ENCODE measurements around the gene GRK4.
"Not testable (repeated sequence)": the region's sequence is repeated elsewhere in the genome, so short reads cannot be mapped to it uniquely, and the experiment has no call there.

GRK4 gene

DNA sequence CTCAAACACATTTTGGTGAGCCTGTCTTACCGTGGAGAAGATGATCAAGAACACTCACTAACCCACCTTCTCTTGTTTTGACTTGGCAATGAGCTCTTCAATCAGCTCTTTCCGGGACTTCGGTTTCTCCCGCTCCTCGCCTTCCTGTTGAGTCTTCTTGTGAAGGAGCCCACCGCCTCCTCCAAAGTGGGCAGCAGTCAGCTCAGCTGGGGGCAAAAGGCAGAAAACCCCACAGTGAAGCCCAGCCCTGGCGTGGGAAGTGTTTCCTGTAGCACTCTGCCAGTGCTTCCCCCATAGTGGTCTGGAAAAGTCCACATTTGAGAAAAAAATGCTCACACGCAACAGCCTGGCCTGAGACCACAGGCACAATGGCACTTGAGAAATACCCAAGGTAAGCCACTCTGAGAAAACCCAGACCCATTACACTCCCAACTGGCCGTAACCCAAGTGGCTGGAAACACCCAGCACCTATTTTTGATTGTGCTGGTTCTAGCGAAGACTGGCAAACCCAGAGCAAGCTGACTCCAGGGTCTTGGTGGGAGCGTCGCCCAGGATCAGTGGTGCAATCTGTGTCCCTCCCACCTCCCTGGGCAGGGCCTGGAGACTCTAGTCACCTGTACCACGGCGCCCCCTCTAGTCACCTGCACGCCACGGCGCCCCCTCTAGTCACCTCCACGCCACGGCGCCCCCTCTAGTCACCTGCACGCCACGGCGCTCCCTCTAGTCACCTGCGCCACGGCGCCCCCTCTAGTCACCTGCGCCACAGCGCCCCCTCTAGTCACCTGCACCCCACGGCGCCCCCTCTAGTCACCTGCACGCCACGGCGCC is 8.8 kb upstream of the GRK4 start:
- peaks cover 99% of the 10 kb centered on the region for H3K36me3 Mint-ChIP-seq (ENCODE audit: low read depth)
- no peaks in the 10 kb centered on the region for H3K9me3 Mint-ChIP-seq
- peaks cover 3% of the 10 kb centered on the region for H3K4me1 Mint-ChIP-seq (ENCODE audit: low read depth)
- no peaks in the 10 kb centered on the region for H3K27me3 Mint-ChIP-seq
- H3K27ac Mint-ChIP-seq: no peak overlapping the region
- no peak overlapping the region for H3K4me3 Mint-ChIP-seq
- intact Hi-C loops (cut with micrococcal nuclease): no loop called here

DNA sequence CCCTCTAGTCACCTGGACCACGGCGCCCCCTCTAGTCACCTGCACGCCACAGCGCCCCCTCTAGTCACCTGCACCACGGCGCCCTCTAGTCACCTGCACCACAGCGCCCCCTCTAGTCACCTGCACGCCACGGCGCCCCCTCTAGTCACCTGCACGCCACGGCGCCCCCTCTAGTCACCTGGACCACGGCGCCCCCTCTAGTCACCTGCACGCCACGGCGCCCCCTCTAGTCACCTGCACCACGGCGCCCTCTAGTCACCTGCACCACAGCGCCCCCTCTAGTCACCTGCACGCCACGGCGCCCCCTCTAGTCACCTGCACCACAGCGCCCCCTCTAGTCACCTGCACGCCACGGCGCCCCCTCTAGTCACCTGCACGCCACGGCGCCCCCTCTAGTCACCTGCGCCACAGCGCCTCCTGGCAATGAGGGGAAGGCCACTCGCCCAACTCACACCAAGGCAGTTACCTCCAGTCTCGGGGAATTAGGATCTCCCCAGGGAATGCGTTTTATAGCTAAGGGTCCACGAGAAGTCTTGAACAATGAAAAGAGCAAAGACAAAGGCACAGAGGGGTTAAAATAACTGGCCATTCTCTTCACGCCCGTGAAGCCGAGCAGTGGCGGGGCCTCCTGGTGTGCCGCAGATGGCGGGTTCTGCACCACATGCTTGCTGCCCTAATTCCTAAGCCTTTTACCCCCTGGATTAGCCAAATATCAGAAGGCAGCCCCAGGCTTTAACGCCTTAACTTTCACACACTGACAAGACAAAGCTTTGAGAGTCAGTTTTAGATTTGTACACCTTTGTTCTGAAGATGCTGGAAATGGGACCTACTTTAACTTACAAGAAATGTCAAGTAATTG is 8.0 kb upstream of the GRK4 start:
- H3K9me3 Mint-ChIP-seq; H3K4me1 Mint-ChIP-seq (ENCODE audit: low read depth); intact Hi-C loops (cut with micrococcal nuclease); H3K27me3 Mint-ChIP-seq; H3K27ac Mint-ChIP-seq; H3K4me3 Mint-ChIP-seq: not testable (repeated sequence)
- H3K36me3 Mint-ChIP-seq (ENCODE audit: low read depth): peaks cover 95% of the 10 kb centered on the region

DNA sequence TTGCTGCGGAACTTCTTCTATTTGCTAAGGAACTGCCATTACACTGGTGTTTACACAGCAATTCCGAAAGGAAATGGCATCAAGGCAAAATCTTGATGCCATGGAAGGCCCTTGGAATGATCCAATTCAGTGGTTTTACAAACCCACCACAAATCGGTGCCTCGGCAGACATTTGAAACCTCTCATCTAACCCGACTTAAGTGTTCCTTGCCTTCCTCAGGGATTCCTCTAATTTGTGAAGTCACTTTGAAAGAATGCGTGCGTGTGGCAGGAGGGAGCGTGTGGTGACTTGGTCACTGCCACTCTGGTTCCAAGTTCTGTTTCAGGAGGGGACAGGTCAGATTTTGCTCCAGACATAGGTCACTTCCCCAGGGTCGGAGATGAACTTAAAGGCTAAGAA is 4.9 kb upstream of the GRK4 start:
- H3K36me3 Mint-ChIP-seq (ENCODE audit: low read depth): peaks cover 72% of the 10 kb centered on the region
- H3K27me3 Mint-ChIP-seq: no peaks in the 10 kb centered on the region
- no peak overlapping the region for H3K27ac Mint-ChIP-seq
- no peak overlapping the region for H3K4me3 Mint-ChIP-seq
- intact Hi-C loops (cut with micrococcal nuclease): no loop called here
- H3K9me3 Mint-ChIP-seq: no peaks in the 10 kb centered on the region
- H3K4me1 Mint-ChIP-seq (ENCODE audit: low read depth): peaks cover 18% of the 10 kb centered on the region

DNA sequence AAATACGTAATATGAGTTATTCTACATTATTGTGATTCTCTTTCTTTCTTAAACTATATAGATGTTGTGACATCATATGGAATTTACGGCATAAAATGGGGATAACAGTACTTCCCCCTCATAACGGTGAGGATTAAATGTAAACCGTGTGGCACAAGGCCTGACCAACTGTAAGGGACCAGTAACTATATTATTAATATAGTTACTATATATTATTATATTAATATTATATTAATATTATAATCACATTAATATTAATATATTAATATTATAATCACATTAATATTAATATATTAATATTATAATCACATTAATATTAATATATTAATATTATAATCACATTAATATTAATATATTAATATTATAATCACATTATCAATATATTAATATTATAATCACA is 2.9 kb upstream of the GRK4 start:
- peaks cover 57% of the 10 kb centered on the region for H3K36me3 Mint-ChIP-seq (ENCODE audit: low read depth)
- not testable (repeated sequence) for H3K27me3 Mint-ChIP-seq, H3K27ac Mint-ChIP-seq, H3K9me3 Mint-ChIP-seq, H3K4me3 Mint-ChIP-seq
- peaks cover 33% of the 10 kb centered on the region for H3K4me1 Mint-ChIP-seq (ENCODE audit: low read depth)
- intact Hi-C loops (cut with micrococcal nuclease): loop anchor here (10.0 kb wide), 1 partner anchor 114 kb away; the partner anchor contains the start of genes HTT and HTT-AS

DNA sequence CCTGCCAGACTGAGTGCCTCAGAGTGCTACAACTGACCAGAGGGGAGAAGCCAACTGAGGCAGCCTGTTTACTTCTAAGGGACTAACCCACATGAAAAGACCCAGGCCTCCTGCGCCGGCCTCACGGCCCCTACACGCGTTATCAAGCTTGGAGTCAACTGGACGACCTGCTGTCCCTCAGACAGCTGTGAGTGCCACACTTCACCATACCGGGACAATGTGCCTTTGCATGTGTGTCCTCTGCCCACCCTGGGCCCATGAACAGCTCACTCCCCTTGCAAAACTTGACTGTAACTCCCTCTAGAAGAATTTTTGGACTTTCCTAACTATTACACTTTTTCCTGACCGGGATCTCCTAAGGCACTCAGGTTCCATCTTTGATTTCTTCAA is 2.0 kb upstream of the GRK4 start:
- Mint-ChIP-seq H3K27ac (peak overlapping the region; percentile 94), H3K4me3 (peak overlapping the region; percentile 57), H3K9me3 (no peaks in the 10 kb centered on the region), H3K27me3 (peaks cover 4% of the 10 kb centered on the region), H3K36me3 (ENCODE audit: low read depth) (peaks cover 47% of the 10 kb centered on the region), H3K4me1 (ENCODE audit: low read depth) (peaks cover 39% of the 10 kb centered on the region)
- intact Hi-C loops (cut with micrococcal nuclease): loop anchor here (10.0 kb wide), 1 partner anchor 113 kb away; the partner anchor contains the start of genes HTT and HTT-AS

DNA sequence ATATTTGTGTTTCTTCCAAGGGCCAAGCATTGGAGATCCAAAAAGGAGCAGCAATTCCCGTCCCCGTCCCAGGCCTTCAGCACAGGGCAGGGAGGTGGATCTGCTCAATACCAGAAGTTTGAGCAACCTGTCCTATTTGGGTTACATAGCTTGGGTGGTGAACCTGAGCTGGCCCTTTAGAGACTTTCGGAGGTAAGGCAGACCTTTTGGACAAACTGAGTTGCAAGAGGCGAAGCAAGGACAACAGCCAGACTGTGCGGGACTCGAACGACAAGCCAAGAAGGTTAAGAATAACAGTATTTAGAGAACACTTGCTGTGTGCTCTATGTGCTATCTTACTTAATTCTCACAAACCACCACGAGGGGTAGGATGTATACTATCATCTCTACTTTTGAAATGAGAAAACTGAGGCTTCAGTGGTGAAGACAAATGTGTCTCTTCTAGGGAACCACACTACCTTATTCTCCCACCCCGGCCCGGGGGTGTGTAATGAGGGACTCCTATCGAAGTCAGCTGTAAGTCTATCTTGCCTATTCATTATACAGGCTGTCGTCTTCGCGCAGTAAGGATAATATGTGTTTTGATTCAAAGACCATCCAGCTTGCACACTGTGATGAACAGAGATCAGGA is 1.4 kb upstream of the GRK4 start:
- Mint-ChIP-seq H3K4me3 (peak overlapping the region; percentile 93), H3K9me3 (no peaks in the 10 kb centered on the region), H3K4me1 (ENCODE audit: low read depth) (peaks cover 39% of the 10 kb centered on the region), H3K36me3 (ENCODE audit: low read depth) (peaks cover 42% of the 10 kb centered on the region), H3K27me3 (peaks cover 4% of the 10 kb centered on the region), H3K27ac (peak overlapping the region; percentile 94)
- intact Hi-C loops (cut with micrococcal nuclease): loop anchor here (10.0 kb wide), 1 partner anchor 113 kb away; the partner anchor contains the start of genes HTT and HTT-AS

DNA sequence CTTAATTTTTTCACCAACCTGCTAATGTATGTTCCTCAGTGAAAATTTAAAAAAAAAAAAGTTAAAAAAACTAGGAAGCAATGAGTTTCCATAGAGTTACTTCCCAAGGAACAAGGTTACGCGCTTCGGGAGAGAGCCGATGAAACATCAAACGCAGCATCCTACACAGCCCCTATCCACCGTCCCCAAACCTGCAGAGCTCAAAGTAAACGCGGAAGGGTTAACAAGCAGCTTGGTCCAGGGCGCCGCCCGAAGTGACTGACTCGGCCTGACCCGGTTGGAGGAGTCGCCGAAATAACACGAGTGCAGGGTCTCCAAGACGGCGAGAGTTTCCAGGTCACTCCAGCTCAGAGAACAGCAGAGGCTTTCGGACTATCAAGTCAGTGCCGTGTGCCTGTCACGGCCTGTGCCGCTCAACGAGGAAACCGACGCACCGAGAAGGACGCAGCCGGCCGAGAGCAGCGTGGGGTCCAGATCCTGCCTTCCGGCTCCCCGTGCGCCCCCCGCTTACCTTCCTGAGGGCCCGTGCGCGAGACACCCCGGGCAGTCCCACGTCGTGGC is 677 bp upstream of the GRK4 start:
- H3K4me3 Mint-ChIP-seq: peak overlapping the region; percentile 93

DNA sequence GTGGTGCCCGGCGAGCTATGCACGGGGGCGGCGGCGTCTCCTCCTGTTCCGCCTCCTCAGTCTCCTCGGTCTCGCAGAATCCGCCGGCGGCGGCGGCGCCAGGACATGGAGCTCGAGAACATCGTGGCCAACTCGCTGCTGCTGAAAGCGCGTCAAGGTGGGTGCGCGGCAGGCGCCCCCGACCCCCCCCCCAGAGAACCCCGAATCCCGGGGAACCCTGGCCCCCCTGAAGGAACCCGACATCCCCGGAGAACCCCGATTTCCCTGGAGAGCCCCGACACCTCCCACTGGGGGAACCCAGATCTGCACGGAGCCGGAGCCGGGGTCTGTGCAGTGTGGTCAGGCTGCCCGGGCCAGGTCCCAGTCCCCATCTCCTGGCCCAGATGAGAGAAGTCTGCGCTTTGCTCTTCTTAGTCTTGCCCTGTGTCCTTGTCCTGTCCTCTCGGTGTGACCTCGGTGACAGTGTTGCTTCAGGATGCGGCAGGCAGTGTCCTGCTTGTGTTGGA is 648 bp downstream of the GRK4 start:
- peak overlapping the region; percentile 93 for H3K4me3 Mint-ChIP-seq
- H3K9me3 Mint-ChIP-seq: no peaks in the 10 kb centered on the region
- peaks cover 22% of the 10 kb centered on the region for H3K36me3 Mint-ChIP-seq (ENCODE audit: low read depth)
- H3K27ac Mint-ChIP-seq: peak overlapping the region; percentile 81
- H3K4me1 Mint-ChIP-seq (ENCODE audit: low read depth): peaks cover 39% of the 10 kb centered on the region
- H3K27me3 Mint-ChIP-seq: peaks cover 4% of the 10 kb centered on the region
- intact Hi-C loops (cut with micrococcal nuclease): loop anchor here (1.0 to 10.0 kb wide), 2 partner anchors 30 to 111 kb away; partner anchors contain the start of genes HTT and HTT-AS

More for the DNA sequence above, 677 bp upstream of the GRK4 start:
- Mint-ChIP-seq H3K4me1 (ENCODE audit: low read depth) (peaks cover 39% of the 10 kb centered on the region), H3K27ac (peak overlapping the region; percentile 94), H3K27me3 (peaks cover 4% of the 10 kb centered on the region), H3K9me3 (no peaks in the 10 kb centered on the region), H3K36me3 (ENCODE audit: low read depth) (peaks cover 34% of the 10 kb centered on the region)
- intact Hi-C loops (cut with micrococcal nuclease): loop anchor here (1.0 to 10.0 kb wide), 2 partner anchors 28 to 112 kb away; partner anchors contain the start of genes HTT and HTT-AS

DNA sequence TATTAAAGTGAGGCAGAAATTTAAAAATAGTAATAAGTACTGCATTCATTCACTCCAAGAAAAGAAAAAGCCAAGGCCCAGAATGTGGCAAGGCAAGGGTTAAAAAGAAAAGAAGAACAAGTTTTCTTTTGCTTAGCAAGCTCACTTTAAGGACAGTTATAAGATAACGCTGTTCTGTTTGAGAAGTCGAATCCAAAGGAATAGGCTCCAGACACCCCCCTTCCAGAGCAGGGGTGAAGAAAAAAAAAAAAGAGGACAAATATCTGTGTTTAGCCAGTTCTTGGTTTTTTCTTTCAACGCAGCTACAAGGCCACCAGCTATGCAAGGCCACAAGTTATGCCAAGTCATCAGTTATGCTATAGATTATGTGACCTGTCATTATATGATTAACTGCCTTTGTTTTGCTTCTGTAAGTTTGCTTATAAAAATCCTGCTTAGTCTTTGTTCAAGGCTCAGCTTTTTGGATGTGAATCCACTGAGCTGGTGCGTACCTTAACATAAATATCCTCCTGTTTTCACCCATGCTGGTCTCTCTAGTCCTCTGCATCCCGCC is 1.4 kb downstream of the GRK4 start:
- H3K4me1 Mint-ChIP-seq (ENCODE audit: low read depth): peaks cover 34% of the 10 kb centered on the region
- H3K4me3 Mint-ChIP-seq: peak overlapping the region; percentile 93
- H3K27me3 Mint-ChIP-seq: peaks cover 4% of the 10 kb centered on the region
- peak overlapping the region; percentile 81 for H3K27ac Mint-ChIP-seq
- intact Hi-C loops (cut with micrococcal nuclease): loop anchor here (10.0 kb wide), 1 partner anchor 110 kb away; the partner anchor contains the start of genes HTT and HTT-AS
- H3K9me3 Mint-ChIP-seq: no peaks in the 10 kb centered on the region
- H3K36me3 Mint-ChIP-seq (ENCODE audit: low read depth): peaks cover 14% of the 10 kb centered on the region

DNA sequence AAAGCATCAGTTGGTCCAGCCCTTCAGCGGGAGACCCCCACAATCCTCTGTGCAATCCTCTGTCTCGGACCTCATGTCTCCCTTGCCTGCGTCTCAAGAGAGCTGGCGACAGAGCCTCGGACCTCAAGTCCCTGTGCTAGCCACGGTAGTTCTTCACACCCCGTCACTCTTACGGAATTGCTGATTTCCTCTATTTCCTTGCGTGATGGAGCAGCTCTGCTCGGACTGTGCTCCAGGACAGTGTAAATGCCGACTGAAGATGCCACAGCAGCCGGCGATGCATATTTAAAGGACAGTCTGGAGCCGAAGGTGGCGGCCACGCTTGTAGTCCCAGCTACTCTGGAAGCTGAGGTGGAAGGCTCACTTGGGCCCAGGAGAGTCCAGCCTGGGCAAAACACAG is 1.9 kb downstream of the GRK4 start:
- intact Hi-C loops (cut with micrococcal nuclease): loop anchor here (10.0 kb wide), 1 partner anchor 110 kb away; the partner anchor contains the start of genes HTT and HTT-AS
- Mint-ChIP-seq H3K27me3 (peaks cover 4% of the 10 kb centered on the region), H3K4me3 (peak overlapping the region; percentile 0), H3K4me1 (ENCODE audit: low read depth) (peaks cover 34% of the 10 kb centered on the region), H3K27ac (no peak overlapping the region), H3K9me3 (no peaks in the 10 kb centered on the region), H3K36me3 (ENCODE audit: low read depth) (peaks cover 12% of the 10 kb centered on the region)

DNA sequence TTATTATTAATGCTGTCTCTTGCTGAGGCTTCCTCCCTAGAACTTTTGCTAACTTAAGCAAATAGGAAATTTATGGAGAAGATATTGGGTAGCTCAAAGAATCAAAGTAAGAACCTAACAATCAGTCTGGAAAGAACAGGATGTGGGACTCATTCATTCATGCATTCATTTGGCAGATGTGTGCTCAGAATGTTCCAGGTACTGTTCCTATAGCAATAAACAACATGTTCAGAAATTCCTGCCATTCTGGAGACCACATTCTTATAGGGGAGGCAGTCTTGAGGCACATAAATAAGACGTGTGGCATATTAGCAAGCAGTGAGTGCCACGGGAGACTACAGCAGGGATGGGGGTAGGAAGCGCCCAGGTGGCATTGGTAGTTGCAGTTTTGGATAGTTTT is 5.0 kb downstream of the GRK4 start:
- H3K4me1 Mint-ChIP-seq (ENCODE audit: low read depth): peaks cover 21% of the 10 kb centered on the region
- H3K36me3 Mint-ChIP-seq (ENCODE audit: low read depth): peaks cover 5% of the 10 kb centered on the region
- peaks cover 4% of the 10 kb centered on the region for H3K27me3 Mint-ChIP-seq
- intact Hi-C loops (cut with micrococcal nuclease): loop anchor here (10.0 kb wide), 1 partner anchor 106 kb away; the partner anchor contains the start of genes HTT and HTT-AS
- H3K4me3 Mint-ChIP-seq: no peak overlapping the region
- H3K9me3 Mint-ChIP-seq: no peaks in the 10 kb centered on the region
- no peak overlapping the region for H3K27ac Mint-ChIP-seq

DNA sequence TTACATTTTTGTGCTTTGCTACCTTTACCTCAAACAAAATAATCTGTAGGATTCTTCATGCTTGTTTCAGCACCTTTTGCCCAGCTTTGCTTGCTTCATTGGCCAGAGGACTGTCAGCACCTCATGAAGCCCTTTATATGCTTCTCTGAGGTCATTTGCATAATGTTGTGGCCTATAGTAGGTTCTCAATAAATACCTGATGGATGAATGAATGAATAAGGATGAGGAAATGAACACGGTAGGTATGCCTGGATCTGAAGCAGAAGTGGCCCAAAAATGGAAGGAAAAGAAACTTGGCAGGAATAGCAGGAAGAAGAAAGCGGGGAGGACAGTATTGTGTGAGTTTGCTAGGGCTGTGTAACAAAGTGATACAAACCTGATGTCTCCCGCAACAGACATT is 7.9 kb downstream of the GRK4 start:
- Mint-ChIP-seq H3K4me3 (no peak overlapping the region), H3K36me3 (ENCODE audit: low read depth) (no peaks in the 10 kb centered on the region), H3K4me1 (ENCODE audit: low read depth) (no peaks in the 10 kb centered on the region), H3K27ac (no peak overlapping the region), H3K27me3 (peaks cover 1% of the 10 kb centered on the region), H3K9me3 (no peaks in the 10 kb centered on the region)
- intact Hi-C loops (cut with micrococcal nuclease): no loop called here

Data from dendritic cell treated with granulocyte-macrophage colony-stimulating factor and Interleukin-4, amounts not matched to agents 40 ng/mL and 50 ng/mL, for 4 days (primary cell).